ENCODE results near the gene CENPT. TPM values are rescaled to one million over a fixed set of nuclear protein-coding genes. Genes with fewer than 3 reads are reported as not detected.
A peak's percentile ranks its signal among the peaks of the same experiment; 100 is the strongest.

Gene CENPT
- total and polyA plus RNA-seq, 2 donors (not counting 1 experiment from before 2014, with no cell fraction given), result 75.0 to 169 TPM

- no peak overlapping the region for H2AFZ ChIP-seq (ENCODE audit: insufficient read depth, low read depth, low read length, poor library complexity, severe bottlenecking)
- peaks cover 36% of the 10 kb centered on the region for H4K20me1 ChIP-seq (ENCODE audit: control insufficient read depth, insufficient read depth, low read length, poor library complexity, severe bottlenecking)
- ChIA-PET CTCF (interaction anchor here (0.6 to 3.5 kb wide), 9 partner anchors 11 to 324 kb away, joined by 3 to 13 read pairs (median 4); partner anchors contain the start of genes DDX28, DUS2 and NFATC3), POLR2A (no interaction called here)
- no peaks in the 10 kb centered on the region for H3K27me3 ChIP-seq (replicated peaks in 1 of 4; ENCODE audit: control extremely low read depth in 1 of 4, control insufficient read depth in 3 of 4, insufficient read depth in 4 of 4, low read length in 3 of 4)
- H3K27ac Mint-ChIP-seq, result peak overlapping the region; percentile 70
- H3K27me3 Mint-ChIP-seq, result no peaks in the 10 kb centered on the region
- intact Hi-C loops (cut with micrococcal nuclease), result loop anchor here (10.0 kb wide), 1 partner anchor 1090 kb away; the partner anchor contains the start of gene DYNC1LI2
- DNase-seq (no peak), ATAC-seq (ENCODE audit: low read depth) (no peak)
- peak overlapping the region; percentile 97 for H3K4me2 ChIP-seq (replicated peaks; ENCODE audit: low read depth, low read length, poor library complexity, severe bottlenecking)
- TF ChIP-seq EZH2 (IDR thresholded peaks at IDR 0.05; ENCODE audit: borderline replicate concordance, insufficient read depth, low read depth, low read length, poor library complexity, severe bottlenecking) (no peak), CTCF (IDR thresholded peaks at IDR 0.05) (no peak)
- H3K27ac ChIP-seq (ENCODE audit: low read length in 2 of 2), result no peak overlapping the region
- peak overlapping the region; percentile 53 for H3K4me3 Mint-ChIP-seq
- H3K4me3 ChIP-seq (ENCODE audit: control extremely low read depth in 1 of 5, extremely low read depth in 1 of 5, insufficient read depth in 1 of 5, low read depth in 2 of 5, low read length in 4 of 5), result no peak overlapping the region
- peaks cover 50% of the 10 kb centered on the region for H3K4me1 Mint-ChIP-seq
- WGBS (ENCODE audit: insufficient coverage), result 100% methylated on average over 1 of the region's 4 CpGs
- H3K4me1 ChIP-seq (ENCODE audit: control insufficient read depth in 2 of 2, insufficient read depth in 2 of 2, low read length in 2 of 2), result peaks cover 39 to 53% of the 10 kb centered on the region in 2 donors
- H3K9me3 Mint-ChIP-seq (ENCODE audit: insufficient read depth), result no peaks in the 10 kb centered on the region
- peaks cover 49% of the 10 kb centered on the region for H3K79me2 ChIP-seq (ENCODE audit: control insufficient read depth, insufficient read depth, low read length)
- H3K9me3 ChIP-seq (ENCODE audit: control extremely low read depth in 1 of 3, control insufficient read depth in 2 of 3, insufficient read depth in 1 of 3, low read length in 2 of 3), result peaks cover 0 to 5% (median 0%) of the 10 kb centered on the region in 3 donors
- H3K9ac ChIP-seq (ENCODE audit: low read length), result no peak overlapping the region
- H3K36me3 ChIP-seq (replicated peaks in 1 of 2; ENCODE audit: control extremely low read depth in 1 of 2, control insufficient read depth in 1 of 2, extremely low read depth in 1 of 2, insufficient read depth in 2 of 2, low read length in 1 of 2), result no peaks in the 10 kb centered on the region
These were observed 3.0 kb downstream of the CENPT start for GRCh38 chr16:67844497-67844896.

- Histone ChIP-seq H3K9ac (ENCODE audit: low read length) (peak overlapping the region; percentile 83), H4K20me1 (ENCODE audit: control insufficient read depth, insufficient read depth, low read length, poor library complexity, severe bottlenecking) (peaks cover 27% of the 10 kb centered on the region), H3K27me3 (replicated peaks in 1 of 4; ENCODE audit: control extremely low read depth in 1 of 4, control insufficient read depth in 3 of 4, insufficient read depth in 4 of 4, low read length in 3 of 4) (no peaks in the 10 kb centered on the region), H3K4me1 (ENCODE audit: control insufficient read depth in 2 of 2, insufficient read depth in 2 of 2, low read length in 2 of 2) (peaks cover 39 to 53% of the 10 kb centered on the region in 2 donors), H3K79me2 (ENCODE audit: control insufficient read depth, insufficient read depth, low read length) (peaks cover 37% of the 10 kb centered on the region), H3K4me3 (ENCODE audit: control extremely low read depth in 1 of 5, extremely low read depth in 1 of 5, insufficient read depth in 1 of 5, low read depth in 2 of 5, low read length in 4 of 5) (peak overlapping the region; percentile 19 to 91 (median 74)), H3K36me3 (replicated peaks in 1 of 2; ENCODE audit: control extremely low read depth in 1 of 2, control insufficient read depth in 1 of 2, extremely low read depth in 1 of 2, insufficient read depth in 2 of 2, low read length in 1 of 2) (no peaks in the 10 kb centered on the region), H3K4me2 (replicated peaks; ENCODE audit: low read depth, low read length, poor library complexity, severe bottlenecking) (peak overlapping the region; percentile 97), H3K9me3 (ENCODE audit: control extremely low read depth in 1 of 3, control insufficient read depth in 2 of 3, insufficient read depth in 1 of 3, low read length in 2 of 3) (peaks cover 0 to 5% (median 0%) of the 10 kb centered on the region in 3 donors), H3K27ac (ENCODE audit: low read length in 2 of 2) (peak overlapping the region; percentile 25 to 87), H2AFZ (ENCODE audit: insufficient read depth, low read depth, low read length, poor library complexity, severe bottlenecking) (peak overlapping the region; percentile 99)
- H3K27ac Mint-ChIP-seq, result peak overlapping the region; percentile 97
- H3K4me1 Mint-ChIP-seq, result peaks cover 45% of the 10 kb centered on the region
- ATAC-seq (ENCODE audit: low read depth) (no peak), DNase-seq (no peak)
- H3K4me3 Mint-ChIP-seq, result peak overlapping the region; percentile 95
- H3K9me3 Mint-ChIP-seq (ENCODE audit: insufficient read depth), result no peaks in the 10 kb centered on the region
- POLR2A ChIA-PET, result no interaction called here
- 21% methylated on average over 11 of the region's 11 CpGs for WGBS (ENCODE audit: insufficient coverage)
- CTCF ChIA-PET, result interaction anchor here (1.0 to 3.5 kb wide), 6 partner anchors 10 to 197 kb away, joined by 3 to 13 read pairs (median 8); no protein-coding TSS in a partner anchor
- no peak for TF ChIP-seq EZH2 (IDR thresholded peaks at IDR 0.05; ENCODE audit: borderline replicate concordance, insufficient read depth, low read depth, low read length, poor library complexity, severe bottlenecking)
- no peak for TF ChIP-seq CTCF (IDR thresholded peaks at IDR 0.05)
- intact Hi-C loops (cut with micrococcal nuclease), result loop anchor here (2.0 to 10.0 kb wide), 2 partner anchors 183 to 1089 kb away; partner anchors contain the start of genes ACD, DYNC1LI2 and PARD6A
- H3K27me3 Mint-ChIP-seq, result no peaks in the 10 kb centered on the region
These were observed 4.1 kb downstream of the CENPT start for GRCh38 chr16:67843343-67843765.
